ENCODE results near the gene ADAMTS9. TPM values are rescaled to one million over a fixed set of nuclear protein-coding genes. Genes with fewer than 3 reads are reported as not detected.

Gene ADAMTS9
- total RNA-seq, 2 donors from 2014 or later: 104 to 420 TPM

GRCh38 chr3:64715211-64715982, 27.6 kb upstream of the ADAMTS9 start:
- no peak for TF ChIP-seq CTCF (IDR thresholded peaks at IDR 0.05)
- Histone ChIP-seq H3K27ac (peak overlapping the region; percentile 84 to 85), H3K4me3 (peak overlapping the region; percentile 41), H3K27me3 (replicated peaks; ENCODE audit: insufficient read depth) (no peaks in the 10 kb centered on the region), H3K36me3 (no peaks in the 10 kb centered on the region), H3K4me1 (ENCODE audit: control insufficient read depth in 1 of 2, low read depth in 2 of 2) (peaks cover 40 to 84% of the 10 kb centered on the region in 2 donors), H3K9me3 (no peaks in the 10 kb centered on the region)
- DNase-seq (ENCODE audit: low spot score) (no peak), ATAC-seq (ENCODE audit: insufficient number of reproducible peaks, low FRiP score, low read depth) (no peak)

GRCh38 chr3:64708456-64708855, 20.7 kb upstream of the ADAMTS9 start:
- no peak for DNase-seq (ENCODE audit: low spot score)
- Histone ChIP-seq H3K27me3 (replicated peaks; ENCODE audit: insufficient read depth) (no peaks in the 10 kb centered on the region), H3K4me1 (ENCODE audit: control insufficient read depth in 1 of 2, low read depth in 2 of 2) (peaks cover 9 to 47% of the 10 kb centered on the region in 2 donors), H3K9me3 (no peaks in the 10 kb centered on the region), H3K36me3 (no peaks in the 10 kb centered on the region), H3K4me3 (no peak overlapping the region), H3K27ac (peak overlapping the region in 1 of 2 donors; percentile 4)
- ATAC-seq (ENCODE audit: insufficient number of reproducible peaks, low FRiP score, low read depth): no peak
- TF ChIP-seq CTCF (IDR thresholded peaks at IDR 0.05): no peak

- ATAC-seq (ENCODE audit: insufficient number of reproducible peaks, low FRiP score, low read depth): no peak
These were observed 18.1 kb upstream of the ADAMTS9 start for GRCh38 chr3:64705946-64706345.

GRCh38 chr3:64696896-64697295, 9.1 kb upstream of the ADAMTS9 start:
- Histone ChIP-seq H3K27me3 (replicated peaks; ENCODE audit: insufficient read depth) (no peaks in the 10 kb centered on the region), H3K4me3 (no peak overlapping the region), H3K27ac (no peak overlapping the region), H3K9me3 (no peaks in the 10 kb centered on the region), H3K4me1 (ENCODE audit: control insufficient read depth in 1 of 2, low read depth in 2 of 2) (peaks cover 4 to 29% of the 10 kb centered on the region in 2 donors), H3K36me3 (peaks cover 4% of the 10 kb centered on the region)
- no peak for TF ChIP-seq CTCF (IDR thresholded peaks at IDR 0.05)
- DNase-seq (ENCODE audit: low spot score) (no peak), ATAC-seq (ENCODE audit: insufficient number of reproducible peaks, low FRiP score, low read depth) (no peak)

More at GRCh38 chr3:64705946-64706345, 18.1 kb upstream of the ADAMTS9 start:
- DNase-seq (ENCODE audit: low spot score): no peak
- Histone ChIP-seq H3K36me3 (no peaks in the 10 kb centered on the region), H3K4me3 (no peak overlapping the region), H3K9me3 (no peaks in the 10 kb centered on the region), H3K4me1 (ENCODE audit: control insufficient read depth in 1 of 2, low read depth in 2 of 2) (peaks cover 0 to 22% of the 10 kb centered on the region in 2 donors), H3K27me3 (replicated peaks; ENCODE audit: insufficient read depth) (no peaks in the 10 kb centered on the region), H3K27ac (no peak overlapping the region)
- TF ChIP-seq CTCF (IDR thresholded peaks at IDR 0.05): no peak

GRCh38 chr3:64694114-64694513, 6.3 kb upstream of the ADAMTS9 start:
- ATAC-seq (ENCODE audit: insufficient number of reproducible peaks, low FRiP score, low read depth) (no peak), DNase-seq (ENCODE audit: low spot score) (no peak)
- Histone ChIP-seq H3K9me3 (no peaks in the 10 kb centered on the region), H3K27me3 (replicated peaks; ENCODE audit: insufficient read depth) (no peaks in the 10 kb centered on the region), H3K4me3 (no peak overlapping the region), H3K36me3 (peaks cover 4% of the 10 kb centered on the region), H3K4me1 (ENCODE audit: control insufficient read depth in 1 of 2, low read depth in 2 of 2) (peaks cover 4 to 38% of the 10 kb centered on the region in 2 donors), H3K27ac (no peak overlapping the region)
- TF ChIP-seq CTCF (IDR thresholded peaks at IDR 0.05): no peak

Data from thoracic aorta (tissue), 2 donors.